Stimulated activated CD4-positive, alpha-beta T cell treated with anti-CD3 and anti-CD28 coated beads, Interleukin-1b, Interleukin-23, amount 100 ng/mL, for 24 hours (primary cell): ENCODE measurements around the gene SHB.
"Not testable (repeated sequence)": the region's sequence is repeated elsewhere in the genome, so short reads cannot be mapped to it uniquely, and the experiment has no call there.

Experiments
- DNase-seq, 4 experiments: peaks; one replicate each; pipeline ENCODE4 v3.0.0-alpha.2; 2020; ENCODE audit warnings: low read depth in 4 of 4, low spot score in 1 of 4

The SHB gene

GRCh38 chr9:38064842-38065368, 4.1 kb downstream of the SHB start:
- DNase-seq, result no peak

- no peak for DNase-seq
Observed at GRCh38 chr9:38063363-38063707, 5.7 kb downstream of the SHB start.

GRCh38 chr9:38062498-38063362, 6.3 kb downstream of the SHB start:
- no peak for DNase-seq

- DNase-seq, result no peak
Observed at GRCh38 chr9:38062106-38062497, 6.9 kb downstream of the SHB start.

GRCh38 chr9:38061326-38061977, 7.6 kb downstream of the SHB start:
- no peak for DNase-seq

GRCh38 chr9:38060681-38061080, 8.3 kb downstream of the SHB start:
- DNase-seq, result no peak

GRCh38 chr9:38059233-38059936, 9.6 kb downstream of the SHB start:
- DNase-seq, result no peak

- no peak for DNase-seq
Observed at GRCh38 chr9:38058452-38059232, 10.4 kb downstream of the SHB start.

GRCh38 chr9:38057416-38058195, 11.4 kb downstream of the SHB start:
- no peak for DNase-seq

- no peak for DNase-seq
Observed at GRCh38 chr9:38054653-38055052, 14.4 kb downstream of the SHB start.

GRCh38 chr9:38053697-38054461, 15.1 kb downstream of the SHB start:
- no peak for DNase-seq

- DNase-seq, result no peak
Observed at GRCh38 chr9:38051780-38052546, 17.1 kb downstream of the SHB start.

- DNase-seq, result no peak
Observed at GRCh38 chr9:38048316-38048969, 20.6 kb downstream of the SHB start.

- DNase-seq, result no peak
Observed at GRCh38 chr9:38047301-38048251, 21.5 kb downstream of the SHB start.

GRCh38 chr9:38046661-38047300, 22.2 kb downstream of the SHB start:
- DNase-seq, result no peak

GRCh38 chr9:38045939-38046338, 23.1 kb downstream of the SHB start:
- DNase-seq, result not testable (repeated sequence)

GRCh38 chr9:38044706-38045105, 24.3 kb downstream of the SHB start:
- no peak for DNase-seq
